Adipose tissue (tissue), 3 donors: ENCODE results near the gene MUC6. TPM values are rescaled to one million over a fixed set of nuclear protein-coding genes. Genes with fewer than 3 reads are reported as not detected.
"Not testable (repeated sequence)": the region's sequence is repeated elsewhere in the genome, so short reads cannot be mapped to it uniquely, and the experiment has no call there.

ENCODE experiments used
- H3K27ac ChIP-seq: one replicate; pipeline ENCODE4 v1.5.1; 2013; ENCODE audit warnings: low read depth, low read length
- WGBS, 3 donors: extraction: QIAGEN DNeasy Blood & Tissue Kit; methylation state at CpG; one replicate each; pipeline ENCODE4 v1.1.7; 2013; 5-methylcytosine and 5-hydroxymethylcytosine counted together
- polyA plus RNA-seq, 3 donors: library from polyadenylated mRNA; stranded (reverse); fragments of 200-250 nt; gene quantifications; one replicate each; pipeline ENCODE4 v1.2.3, GENCODE V29; 2013
- donor health status: healthy with polysubstance abuse.
- donor health status: Bipolar disorder and iron deficiency.
- donor health status: healthy.

Gene MUC6
- polyA plus RNA-seq, 3 donors = 6.2 to 10.6 TPM; not detected in 1

DNA sequence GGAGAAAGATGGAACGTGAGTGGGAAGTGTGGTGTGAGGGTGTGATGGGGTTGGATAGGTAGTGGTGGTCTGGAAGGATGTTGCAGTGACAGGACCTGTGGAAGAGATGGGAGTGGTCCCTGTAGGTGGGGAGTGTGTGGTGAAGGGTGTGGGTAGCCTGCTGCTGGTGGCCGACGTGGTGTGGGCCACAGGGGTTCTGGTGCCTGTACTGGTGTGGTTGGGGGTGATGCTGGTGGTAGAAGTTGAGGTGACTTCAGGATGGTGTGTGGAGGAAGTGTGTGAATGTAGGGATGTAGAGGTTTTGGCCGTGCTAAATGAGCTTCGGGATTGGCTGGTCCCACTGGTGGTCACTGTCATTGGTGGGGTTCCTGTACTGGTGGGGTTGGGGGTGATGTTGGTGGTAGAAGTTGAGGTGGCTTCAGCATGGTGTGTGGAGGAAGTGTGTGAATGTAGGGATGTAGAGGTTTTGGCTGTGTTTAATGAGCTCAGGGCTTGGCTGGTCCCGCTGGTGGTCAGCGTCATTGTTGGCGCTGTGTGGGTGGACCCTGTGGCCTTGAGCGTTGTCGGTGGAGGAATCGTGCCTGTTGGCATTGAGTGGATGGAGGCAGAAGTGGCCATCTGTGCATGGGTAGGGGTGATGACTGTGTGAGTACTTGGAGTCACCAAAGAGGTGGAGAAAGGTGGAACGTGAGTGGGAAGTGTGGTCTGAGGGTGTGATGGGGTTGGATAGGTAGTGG is 19.1 kb downstream of the MUC6 start:
- 80 to 86% (median 85%) methylated on average over 12 of the region's 12 CpGs for WGBS, 3 donors
- H3K27ac ChIP-seq = no peak overlapping the region

GRCh38 chr11:1016610-1017126 is 19.9 kb downstream of the MUC6 start:
- H3K27ac ChIP-seq = not testable (repeated sequence)
- WGBS, 3 donors = 61 to 69% (median 66%) methylated on average over 7 of the region's 7 CpGs

- H3K27ac ChIP-seq = no peak overlapping the region
- 86 to 93% (median 89%) methylated on average over 20 of the region's 20 CpGs for WGBS, 3 donors
These were observed 20.5 kb downstream of the MUC6 start for GRCh38 chr11:1015826-1016545.

DNA sequence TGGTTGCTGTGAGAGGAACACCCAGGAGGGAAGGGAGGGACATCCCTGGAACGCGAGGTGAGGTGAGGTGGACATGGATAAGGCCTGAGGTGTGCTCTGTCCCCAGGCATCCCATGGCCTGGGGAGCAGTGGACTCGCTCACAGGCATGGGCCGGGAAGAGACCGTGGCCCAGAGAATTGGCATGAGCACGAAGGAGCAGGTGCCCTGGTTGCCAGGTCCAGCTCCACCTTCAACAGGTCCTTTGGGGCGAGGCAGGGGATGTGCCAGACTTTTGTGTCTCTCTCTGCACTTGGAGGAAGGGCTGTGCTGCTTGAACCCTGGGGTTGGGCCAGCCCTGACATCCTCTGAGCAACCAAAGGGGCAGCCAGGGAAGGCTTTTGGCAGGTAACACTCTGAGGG is 21.5 kb downstream of the MUC6 start:
- 82 to 98% (median 87%) methylated on average over 7 of the region's 7 CpGs for WGBS, 3 donors
- no peak overlapping the region for H3K27ac ChIP-seq

DNA sequence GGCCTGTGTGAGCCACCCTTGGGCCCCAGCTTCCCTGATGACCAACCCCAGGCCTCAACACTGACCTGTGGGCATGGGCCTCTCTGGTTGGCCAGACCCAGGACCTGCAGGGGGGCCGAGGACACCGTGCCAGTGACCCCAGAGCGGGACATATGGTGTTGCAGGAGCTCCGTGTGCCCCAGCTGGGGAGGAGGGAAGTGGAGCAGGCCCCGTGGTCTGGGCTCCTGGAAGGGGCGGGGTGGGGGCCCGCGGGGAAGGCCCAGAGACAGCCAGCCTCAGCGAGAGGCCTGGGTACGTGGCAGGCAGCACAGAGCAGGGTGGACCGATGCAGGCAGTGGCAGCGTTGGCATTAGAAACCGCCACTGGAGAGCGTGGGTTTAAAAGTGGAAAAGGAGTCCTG is 22.2 kb downstream of the MUC6 start:
- 83 to 93% (median 84%) methylated on average over 14 of the region's 14 CpGs for WGBS, 3 donors

GRCh38 chr11:1013631-1013935 is 22.9 kb downstream of the MUC6 start:
- WGBS, 3 donors = 92 to 96% (median 94%) methylated on average over 12 of the region's 12 CpGs
- no peak overlapping the region for H3K27ac ChIP-seq

More for the DNA sequence above, 22.2 kb downstream of the MUC6 start:
- no peak overlapping the region for H3K27ac ChIP-seq

GRCh38 chr11:1012740-1013630 is 23.5 kb downstream of the MUC6 start:
- no peak overlapping the region for H3K27ac ChIP-seq
- 81 to 88% (median 84%) methylated on average over 25 to 28 of the region's 28 CpGs for WGBS, 3 donors

DNA sequence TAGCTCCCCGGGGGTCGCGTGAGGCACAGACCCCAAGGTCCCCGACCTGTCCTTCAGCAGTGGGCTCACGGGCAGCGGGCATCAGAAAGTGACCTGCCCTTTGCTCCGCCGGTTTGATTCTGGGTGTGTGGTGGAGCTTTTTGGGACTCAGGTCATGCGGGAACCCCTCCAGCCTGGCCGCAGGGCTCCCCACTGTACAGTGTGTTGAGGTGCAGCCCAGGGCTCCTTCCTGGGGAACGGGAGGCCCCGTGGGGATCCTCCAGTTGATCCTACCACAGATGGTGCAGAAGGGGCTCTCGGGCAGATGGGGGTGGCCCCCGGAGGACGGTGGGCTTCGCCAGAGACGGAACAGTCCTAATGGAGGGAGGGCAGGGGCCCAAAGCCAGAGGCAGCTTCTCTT is 24.2 kb downstream of the MUC6 start:
- 89 to 93% (median 93%) methylated on average over 17 of the region's 17 CpGs for WGBS, 3 donors
- H3K27ac ChIP-seq = no peak overlapping the region

DNA sequence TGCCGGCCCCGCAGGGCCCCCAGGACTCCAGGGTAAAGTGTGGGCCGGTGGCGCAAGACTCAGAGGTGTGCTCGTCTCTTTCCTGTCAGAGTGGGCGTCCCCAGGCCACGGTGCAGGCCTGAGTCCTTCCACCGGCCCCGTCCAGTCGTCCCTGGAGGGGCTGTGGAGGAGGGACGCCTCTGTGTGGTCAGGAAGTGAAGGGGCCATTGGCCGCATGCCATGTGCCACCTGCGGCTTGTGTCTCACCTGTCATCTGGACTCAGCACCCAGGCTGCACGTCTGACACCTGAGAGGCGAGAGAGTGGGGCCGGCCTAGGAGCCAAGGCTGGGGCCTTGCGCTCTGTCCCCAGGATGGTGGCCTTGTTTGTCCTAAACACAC is 25.2 kb downstream of the MUC6 start:
- no peak overlapping the region for H3K27ac ChIP-seq
- WGBS, 3 donors = 33 to 90% (median 77%) methylated on average over 17 of the region's 17 CpGs

DNA sequence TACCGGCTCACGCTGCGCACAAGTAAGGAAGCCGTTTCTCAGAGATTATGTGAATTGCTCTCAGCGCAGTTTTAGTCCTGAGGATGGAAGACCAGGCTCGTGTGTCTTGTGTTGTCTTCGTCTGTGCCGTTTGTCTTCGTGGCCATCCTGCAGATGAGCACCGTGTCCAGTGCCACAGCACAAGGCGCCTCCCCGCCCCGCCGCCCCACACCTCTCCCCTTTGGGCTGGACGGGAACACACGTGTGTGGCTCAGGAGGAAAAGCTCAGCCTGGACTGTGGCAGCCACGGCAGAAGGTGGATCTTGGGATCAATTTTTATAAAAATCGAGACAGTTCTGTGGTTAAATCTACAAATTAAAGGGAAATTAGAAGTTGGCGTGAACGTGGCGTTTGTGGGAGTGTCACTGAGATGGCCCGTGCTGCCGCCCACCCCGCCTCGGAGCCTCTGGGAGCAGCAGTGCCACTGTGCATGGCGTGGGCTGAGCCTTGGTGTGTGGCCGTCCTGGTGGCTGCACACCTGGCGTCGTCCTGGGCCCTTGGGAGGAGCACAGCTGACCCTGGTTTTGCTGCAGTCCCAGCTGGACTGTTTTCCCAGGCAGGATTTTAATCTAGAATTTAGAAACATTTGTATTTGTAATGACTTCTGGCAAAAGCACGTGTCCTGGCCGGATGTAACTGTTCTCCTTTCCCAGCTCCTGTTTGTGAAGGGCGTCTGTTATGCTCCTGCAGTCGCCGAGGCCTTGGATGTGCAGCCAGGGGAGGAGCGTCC is 25.8 kb downstream of the MUC6 start:
- H3K27ac ChIP-seq = no peak overlapping the region
- WGBS, 3 donors = 66 to 92% (median 89%) methylated on average over 35 of the region's 35 CpGs

DNA sequence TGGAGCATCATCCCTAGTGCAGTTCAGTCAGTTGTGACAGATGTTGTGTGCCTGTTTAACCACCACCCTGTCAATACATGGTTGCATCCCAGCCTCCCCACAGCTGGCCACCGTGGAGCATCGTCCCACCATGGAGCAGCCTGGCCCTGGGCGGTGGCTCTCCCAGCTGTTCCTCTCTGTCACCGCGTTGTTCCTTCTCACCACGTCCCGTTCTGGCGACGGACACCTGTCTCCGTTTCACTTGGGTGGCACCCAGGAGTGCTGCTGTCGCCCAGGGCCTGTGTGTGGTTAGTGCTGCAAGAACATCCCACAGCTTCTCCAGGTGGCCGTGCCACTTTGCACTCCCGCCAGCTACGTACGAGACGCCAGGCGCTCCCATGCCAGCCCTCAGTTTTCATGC is 26.5 kb downstream of the MUC6 start:
- no peak overlapping the region for H3K27ac ChIP-seq

DNA sequence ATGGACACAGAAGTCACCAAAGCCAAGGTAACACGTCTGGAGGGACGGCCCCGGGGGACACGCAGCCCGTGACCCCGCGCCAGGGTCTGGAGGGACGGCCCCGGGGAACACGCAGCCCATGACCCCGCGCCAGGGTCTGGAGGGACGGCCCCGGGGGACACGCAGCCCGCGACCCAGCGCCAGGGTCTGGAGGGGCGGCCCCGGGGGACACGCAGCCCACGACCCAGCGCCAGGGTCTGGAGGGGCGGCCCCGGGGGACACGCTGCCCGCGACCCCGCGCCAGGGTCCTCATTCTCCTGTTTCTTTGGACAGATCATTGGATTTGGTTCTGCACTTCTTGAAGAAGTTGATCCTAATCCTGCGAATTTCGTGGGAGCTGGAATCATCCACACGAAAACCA is 27.1 kb downstream of the MUC6 start:
- H3K27ac ChIP-seq = no peak overlapping the region
- 88 to 95% (median 93%) methylated on average over 30 to 33 of the region's 33 CpGs for WGBS, 3 donors

More for the DNA sequence above, 26.5 kb downstream of the MUC6 start:
- 79 to 94% (median 88%) methylated on average over 17 of the region's 17 CpGs for WGBS, 3 donors

DNA sequence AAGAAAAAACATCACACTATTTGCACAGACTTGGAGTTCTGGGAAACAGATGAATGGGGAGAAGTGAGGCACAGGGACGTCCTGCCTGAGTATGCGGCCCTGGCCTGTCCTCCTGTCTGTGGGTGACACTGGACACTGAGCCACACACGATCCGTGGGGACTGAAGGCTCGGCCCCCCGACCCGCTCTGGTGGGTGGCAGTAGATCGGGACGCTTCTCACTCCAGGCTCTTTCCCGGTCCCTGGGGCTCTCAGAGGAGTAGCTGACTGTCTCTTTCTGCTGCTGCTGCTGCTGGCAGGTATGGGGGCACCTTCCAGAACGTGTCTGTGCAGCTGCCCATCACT is 27.7 kb downstream of the MUC6 start:
- WGBS, 3 donors = 85 to 94% (median 91%) methylated on average over 11 of the region's 11 CpGs
- H3K27ac ChIP-seq = no peak overlapping the region

- H3K27ac ChIP-seq = no peak overlapping the region
- WGBS, 3 donors = 78 to 94% (median 93%) methylated on average over 28 to 38 of the region's 38 CpGs
These were observed 28.3 kb downstream of the MUC6 start for GRCh38 chr11:1008001-1008802.

DNA sequence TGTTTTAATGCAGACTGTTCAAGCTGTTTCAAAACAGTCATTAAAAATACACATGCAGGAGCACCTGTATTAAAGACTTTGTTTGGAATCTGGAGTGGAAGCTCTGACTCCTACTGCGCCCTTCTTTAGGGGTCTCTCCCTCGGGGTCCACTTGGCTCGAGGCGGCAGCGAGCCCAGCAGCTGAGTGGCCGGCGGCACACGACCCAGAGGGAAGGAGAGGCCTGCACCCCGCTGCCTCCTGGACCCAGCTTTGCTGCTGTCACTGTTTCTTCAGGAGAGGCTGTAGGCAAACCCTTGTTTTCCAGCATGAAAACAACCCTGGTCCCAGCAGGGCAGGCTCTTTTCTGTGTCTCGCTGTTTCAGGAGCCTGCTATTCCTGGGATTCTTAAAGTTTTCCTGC is 29.2 kb downstream of the MUC6 start:
- WGBS, 3 donors = 83 to 93% (median 85%) methylated on average over 9 to 10 of the region's 10 CpGs
- no peak overlapping the region for H3K27ac ChIP-seq

- 51 to 78% (median 75%) methylated on average over 13 of the region's 13 CpGs for WGBS, 3 donors
- H3K27ac ChIP-seq = no peak overlapping the region
These were observed 29.8 kb downstream of the MUC6 start for GRCh38 chr11:1006762-1007161.

- no peak overlapping the region for H3K27ac ChIP-seq
- WGBS, 3 donors = 40 to 71% (median 61%) methylated on average over 21 of the region's 21 CpGs
These were observed 30.6 kb downstream of the MUC6 start for GRCh38 chr11:1005928-1006327.

GRCh38 chr11:1003159-1003558 is 33.4 kb downstream of the MUC6 start:
- WGBS, 3 donors = 89 to 90% (median 90%) methylated on average over 20 of the region's 20 CpGs
- no peak overlapping the region for H3K27ac ChIP-seq
